HL-60/S4 treated with retinoic acid at 250 ng/mL for 4 days and 3 days (cell line): ENCODE results near the gene HIF3A.
"Not testable (repeated sequence)": the region's sequence is repeated elsewhere in the genome, so short reads cannot be mapped to it uniquely, and the experiment has no call there.

Experiments used
- in situ Hi-C: fragments of 300-500 bp; cut with MboI; formaldehyde crosslinking; loops from 2 replicates; pipeline ENCODE4 v1.7.0; 2022; ENCODE audit warnings: low sequenced_read_pairs

HIF3A gene

DNA sequence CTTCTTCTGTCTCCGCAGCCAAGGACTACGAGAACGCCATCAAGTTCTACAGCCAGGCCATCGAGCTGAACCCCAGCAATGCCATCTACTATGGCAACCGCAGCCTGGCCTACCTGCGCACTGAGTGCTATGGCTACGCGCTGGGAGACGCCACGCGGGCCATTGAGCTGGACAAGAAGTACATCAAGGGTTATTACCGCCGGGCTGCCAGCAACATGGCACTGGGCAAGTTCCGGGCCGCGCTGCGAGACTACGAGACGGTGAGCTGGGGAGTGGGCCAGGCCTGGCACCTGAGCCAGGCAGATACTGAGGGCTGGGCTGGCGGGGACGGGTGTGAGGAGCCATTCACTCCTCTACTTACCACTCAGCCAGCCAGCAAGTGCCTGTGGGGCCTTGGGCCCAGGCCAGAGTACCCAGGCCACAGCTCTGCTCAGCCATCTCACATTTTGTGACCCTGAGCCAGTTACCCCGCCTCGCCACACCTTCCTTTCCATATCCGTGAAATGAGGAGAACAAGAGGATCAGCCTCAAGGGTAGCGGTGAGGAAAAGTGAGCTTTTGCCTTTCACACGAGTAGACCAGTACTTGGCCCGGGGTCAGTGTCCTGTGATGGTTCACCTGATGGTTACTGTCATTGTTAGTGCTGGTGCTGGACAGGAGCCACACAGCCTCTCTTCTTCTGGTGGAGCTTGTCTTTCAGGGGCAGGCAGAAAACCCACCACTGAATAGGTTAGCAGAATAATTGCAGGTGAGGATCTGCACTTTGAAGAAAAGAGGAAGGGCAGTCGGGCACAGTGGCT is 57.1 kb downstream of the HIF3A start:
- in situ Hi-C loops, result no loop called here

DNA sequence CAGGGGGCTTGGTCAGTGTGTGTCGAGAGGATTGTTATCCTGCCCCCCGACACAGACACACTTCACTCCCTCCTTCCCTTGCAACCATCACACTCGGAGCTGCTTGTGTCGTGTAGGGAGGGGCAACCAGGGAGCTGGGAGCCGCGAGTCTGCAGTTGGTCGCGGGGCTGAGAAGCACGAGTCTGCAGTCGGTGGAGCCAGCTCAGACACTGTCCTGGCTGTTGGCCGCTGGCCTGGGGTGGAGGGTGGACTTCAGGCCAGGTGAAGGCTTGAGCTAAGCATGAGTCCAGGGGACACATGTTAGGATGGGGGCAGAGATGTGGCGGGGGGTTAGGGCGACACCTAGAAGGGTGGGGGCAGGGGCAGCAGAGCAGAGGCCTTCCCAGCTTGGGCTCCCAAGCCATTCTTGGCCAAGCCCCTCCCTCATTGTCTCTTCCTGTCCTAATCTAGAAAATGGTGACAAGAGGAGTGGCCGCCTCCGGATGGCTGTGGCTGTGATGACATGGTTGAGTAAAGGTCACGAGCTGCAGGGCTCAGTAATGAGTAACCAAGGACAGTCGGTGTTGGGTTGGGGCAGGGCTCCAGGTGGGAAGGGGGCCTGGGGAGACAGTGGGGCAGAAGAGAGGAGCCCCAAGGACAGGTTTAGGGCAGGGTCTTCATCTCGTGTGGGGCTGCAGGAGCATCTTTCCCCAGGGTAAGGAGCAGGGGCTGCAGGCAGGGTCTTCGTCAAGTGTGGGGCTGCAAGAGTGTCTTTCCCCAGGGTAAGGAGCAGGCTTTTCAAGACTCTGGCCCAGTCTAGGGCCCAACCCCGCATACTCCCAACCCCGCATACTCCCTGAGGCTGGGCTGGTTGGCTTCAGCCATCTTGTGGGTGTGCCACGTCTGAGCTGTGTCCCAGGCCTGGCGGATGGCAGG is 58.6 kb downstream of the HIF3A start:
- in situ Hi-C loops, result no loop called here

GRCh38 chr19:46356149-46357055 is 59.6 kb downstream of the HIF3A start:
- in situ Hi-C loops, result no loop called here

DNA sequence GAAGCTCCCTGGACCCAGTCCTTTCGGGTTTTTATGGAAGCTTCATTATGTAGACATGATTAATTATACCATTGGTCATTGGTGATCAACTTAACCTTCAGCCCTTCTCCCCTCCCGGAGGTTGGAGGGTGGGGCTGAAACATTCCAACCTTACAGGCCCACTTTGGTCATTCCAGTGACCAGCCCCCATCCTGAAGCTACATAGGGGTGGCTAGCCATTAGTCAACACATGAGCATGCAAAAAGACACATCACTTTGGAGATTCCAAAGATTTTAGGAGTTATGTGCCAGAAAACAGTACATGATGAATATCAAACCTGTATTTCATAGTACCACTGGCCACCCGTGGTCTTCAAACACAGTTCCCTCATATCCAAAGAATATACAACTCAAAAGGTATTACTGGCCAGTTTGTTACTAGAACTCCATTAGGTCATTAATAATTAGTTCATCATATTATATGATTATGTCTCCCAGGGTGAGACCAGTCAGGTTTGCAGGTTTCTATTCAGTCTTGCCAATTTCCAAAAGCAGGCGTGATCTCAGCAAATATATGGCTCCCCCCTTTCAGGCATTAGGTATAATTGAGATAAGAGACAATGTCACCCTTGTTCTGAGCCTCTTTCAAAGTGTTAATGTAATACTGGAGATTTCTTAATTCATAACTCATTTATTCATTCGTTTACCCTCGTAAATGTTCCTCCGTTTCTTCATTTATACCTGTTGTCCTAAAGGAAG is 61.2 kb downstream of the HIF3A start:
- in situ Hi-C loops, result no loop called here

- in situ Hi-C loops, result no loop called here
Observed at GRCh38 chr19:46361915-46362314, 65.1 kb downstream of the HIF3A start.

DNA sequence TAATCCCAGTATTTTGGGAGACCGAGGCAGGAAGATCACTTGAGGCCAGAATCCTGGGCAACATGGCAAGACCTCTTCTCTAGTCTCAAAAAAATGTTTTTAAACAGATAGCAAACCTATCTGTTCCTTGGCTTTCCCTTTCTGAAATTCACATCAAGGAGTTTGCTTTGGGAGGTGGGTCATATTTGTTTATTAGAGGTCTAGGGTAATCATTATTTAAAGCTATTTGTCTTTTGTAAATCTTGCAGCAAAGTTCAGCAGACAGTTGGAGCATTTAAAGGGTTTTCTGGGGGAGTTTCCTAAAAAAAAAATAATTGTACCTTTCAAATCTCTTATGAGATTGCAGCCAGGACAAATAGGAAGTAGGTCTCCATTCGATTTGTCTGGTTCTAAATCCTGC is 67.5 kb downstream of the HIF3A start:
- in situ Hi-C loops, result no loop called here

- in situ Hi-C loops, result no loop called here
Observed at GRCh38 chr19:46365561-46365960, 68.7 kb downstream of the HIF3A start.

GRCh38 chr19:46366620-46367292 is 69.9 kb downstream of the HIF3A start:
- in situ Hi-C loops, result no loop called here

DNA sequence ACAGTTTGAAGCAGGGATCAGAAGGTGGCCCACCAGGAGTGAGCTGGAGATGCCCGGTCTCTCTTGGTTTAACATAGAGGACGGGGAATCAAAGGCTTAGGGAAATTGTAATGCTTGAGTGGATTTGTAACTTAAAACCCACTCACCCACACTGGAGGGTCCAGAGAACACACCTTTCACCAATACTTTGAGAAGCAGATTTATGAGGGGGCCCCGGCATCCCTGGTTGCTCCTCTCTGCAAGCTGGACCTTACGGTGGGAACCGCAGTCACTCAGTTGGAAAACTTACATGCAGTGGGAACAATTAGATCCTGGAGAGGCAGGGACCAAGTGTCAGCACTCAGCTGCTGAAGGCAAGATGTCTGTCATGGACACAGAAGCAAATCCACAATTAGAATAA is 70.6 kb downstream of the HIF3A start:
- in situ Hi-C loops, result no loop called here

- in situ Hi-C loops, result no loop called here
Observed at GRCh38 chr19:46368116-46368515, 71.3 kb downstream of the HIF3A start.

DNA sequence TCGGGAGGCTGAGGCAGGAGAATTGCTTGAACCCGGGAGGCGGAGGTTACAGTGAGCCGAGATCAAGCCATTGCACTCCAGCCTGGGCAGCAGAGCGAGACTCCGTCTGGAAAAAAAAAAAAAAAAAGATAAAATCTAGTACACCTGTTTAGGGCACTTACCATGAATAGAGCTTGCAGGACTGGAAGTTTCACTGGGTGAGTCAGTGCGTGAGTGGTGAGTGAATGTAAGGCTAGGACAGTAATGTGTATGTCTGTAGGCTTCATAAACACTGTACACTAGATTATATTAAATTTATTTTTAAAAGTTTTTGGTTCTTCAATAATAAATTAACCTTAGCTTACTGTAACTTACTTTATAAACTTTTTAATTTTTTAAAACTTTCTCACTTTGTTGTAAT is 73.0 kb downstream of the HIF3A start:
- in situ Hi-C loops, result no loop called here

DNA sequence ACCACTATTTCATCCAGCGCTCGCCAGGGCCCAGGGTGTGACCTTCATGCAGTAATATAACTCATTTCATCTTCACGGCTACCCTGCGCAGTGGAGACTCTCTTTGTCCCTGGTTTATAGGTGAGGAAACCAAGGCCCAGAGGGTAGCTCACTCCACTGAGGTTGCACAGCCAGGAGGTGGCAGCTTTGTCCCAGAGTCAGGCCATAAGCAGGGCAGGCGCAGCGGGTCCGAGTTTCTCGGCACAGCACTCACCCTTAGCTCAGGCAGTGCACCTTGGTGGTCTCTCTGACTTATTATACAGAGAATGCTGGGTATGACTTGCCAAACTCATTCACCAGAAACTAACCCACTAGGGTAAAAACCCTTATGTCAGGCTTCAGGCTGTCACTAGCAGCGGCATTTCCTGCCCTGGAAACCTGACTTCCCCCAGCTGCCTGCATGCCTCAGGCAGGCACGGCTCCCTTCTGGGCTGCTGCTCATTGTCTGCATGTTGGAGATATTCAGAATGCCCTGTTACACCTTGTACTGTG is 74.6 kb downstream of the HIF3A start:
- in situ Hi-C loops, result no loop called here

DNA sequence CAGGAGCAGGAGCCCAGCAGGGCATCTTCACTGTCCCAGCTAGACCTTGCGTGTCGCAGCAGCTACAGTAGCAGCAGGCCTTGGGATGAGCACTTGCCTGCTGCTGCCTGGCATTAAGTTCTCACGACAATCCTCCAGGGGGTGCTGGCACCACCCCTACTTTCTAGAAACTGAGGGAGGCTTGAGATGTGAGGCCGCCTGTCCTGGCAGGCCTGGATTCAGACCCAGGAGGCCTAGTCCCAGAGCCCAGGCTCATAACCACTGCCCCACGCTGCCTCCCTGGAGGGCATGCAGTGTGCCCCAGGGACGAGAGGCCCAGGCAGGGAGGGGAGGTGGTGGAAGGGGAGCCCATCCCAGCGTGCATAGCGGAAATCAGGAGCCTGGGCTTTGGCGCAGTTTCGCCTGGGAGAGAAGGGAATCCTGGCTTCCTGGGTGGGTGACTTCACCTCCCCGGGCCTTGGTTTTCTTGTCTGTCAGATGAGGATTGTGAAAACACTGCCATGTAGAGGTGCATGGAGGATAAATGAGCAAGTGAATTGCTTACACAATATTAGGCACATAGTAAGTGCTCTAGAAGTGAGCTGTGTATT is 76.2 kb downstream of the HIF3A start:
- in situ Hi-C loops, result no loop called here

DNA sequence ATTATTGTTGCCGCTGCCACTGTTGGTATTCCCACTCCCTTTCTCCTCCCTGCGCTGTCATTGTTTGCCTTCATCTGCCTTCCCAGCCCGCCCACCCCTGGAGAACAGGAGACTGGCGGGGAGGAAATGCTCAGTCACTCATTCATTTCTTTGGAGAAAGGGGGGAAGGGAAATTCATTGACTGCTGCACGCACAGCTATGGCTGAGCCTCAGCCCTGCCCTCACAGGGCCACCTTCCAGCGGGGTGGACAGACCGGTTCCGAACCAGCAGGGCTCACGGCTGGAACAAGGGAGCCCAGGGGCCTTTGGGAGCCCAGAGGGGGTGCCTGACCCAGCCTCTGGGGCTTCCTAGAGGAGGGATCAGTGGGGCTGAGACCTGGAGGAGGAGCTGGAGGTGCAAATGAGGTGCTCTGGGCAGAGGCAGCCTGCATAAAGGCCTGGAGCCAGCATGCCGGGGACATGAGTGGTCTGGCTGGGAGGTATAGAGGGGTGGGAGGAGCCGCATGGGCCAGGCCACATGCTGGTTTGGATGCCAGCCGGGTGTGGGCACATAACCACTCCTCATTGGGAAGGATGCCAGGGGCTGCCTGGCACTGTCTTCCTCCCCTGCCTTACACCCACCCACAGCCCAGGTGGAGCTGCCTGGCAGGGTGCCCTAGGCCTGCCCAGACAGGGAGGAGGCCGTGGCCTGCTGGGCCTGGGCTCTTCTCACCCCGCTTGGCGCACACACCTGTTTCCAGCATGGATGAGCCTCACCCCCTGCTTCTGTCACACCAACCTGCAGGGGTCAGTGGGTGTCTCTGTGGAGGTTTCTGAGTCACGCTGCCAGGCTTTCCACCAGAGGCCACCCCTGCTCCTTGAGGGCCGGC is 76.9 kb downstream of the HIF3A start:
- in situ Hi-C loops, result no loop called here

DNA sequence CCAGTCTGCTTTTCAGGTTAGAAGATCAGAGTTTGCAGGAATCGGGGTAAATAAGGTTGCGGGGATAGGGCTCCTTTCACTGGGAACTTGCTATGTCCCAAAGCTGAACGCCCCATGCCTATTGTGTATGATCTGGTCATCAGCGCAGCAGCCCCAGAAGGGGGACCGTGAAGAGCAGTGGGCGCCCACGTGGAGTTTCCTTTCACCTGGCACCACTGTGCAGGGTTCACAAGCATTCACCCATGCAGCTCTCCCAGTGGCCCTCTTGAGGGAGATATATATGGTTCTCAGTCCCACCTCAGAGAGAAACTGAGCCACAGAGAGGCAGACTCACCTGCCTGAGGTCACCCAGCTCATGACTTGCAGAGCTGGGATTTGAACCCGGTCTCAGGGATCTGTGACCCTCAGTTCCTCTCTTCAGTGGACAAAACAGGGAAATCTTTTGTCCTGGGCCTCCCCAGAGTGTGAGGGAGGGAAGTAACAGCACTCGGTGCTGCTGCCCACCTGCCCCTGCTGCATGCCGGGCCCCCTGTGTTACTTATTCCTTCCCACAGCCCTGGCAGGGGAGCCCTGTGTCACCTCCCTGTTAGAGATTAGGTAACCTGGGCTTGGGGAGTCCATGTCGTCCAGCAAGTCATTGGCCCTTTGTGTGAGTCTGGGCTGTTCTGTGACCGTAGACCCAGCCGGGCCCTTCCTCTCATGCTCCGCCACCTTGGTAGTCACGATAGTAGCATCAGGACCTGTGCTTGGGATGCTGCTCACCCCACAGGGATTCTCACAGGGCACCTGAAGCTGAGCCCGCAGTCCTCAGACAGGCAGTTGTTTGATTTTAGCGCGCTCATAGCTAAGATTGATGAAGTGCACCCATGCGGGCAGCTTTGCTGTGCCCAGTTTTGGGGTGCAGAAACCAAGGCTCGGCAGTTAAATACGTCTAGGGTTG is 78.0 kb downstream of the HIF3A start:
- in situ Hi-C loops, result no loop called here

DNA sequence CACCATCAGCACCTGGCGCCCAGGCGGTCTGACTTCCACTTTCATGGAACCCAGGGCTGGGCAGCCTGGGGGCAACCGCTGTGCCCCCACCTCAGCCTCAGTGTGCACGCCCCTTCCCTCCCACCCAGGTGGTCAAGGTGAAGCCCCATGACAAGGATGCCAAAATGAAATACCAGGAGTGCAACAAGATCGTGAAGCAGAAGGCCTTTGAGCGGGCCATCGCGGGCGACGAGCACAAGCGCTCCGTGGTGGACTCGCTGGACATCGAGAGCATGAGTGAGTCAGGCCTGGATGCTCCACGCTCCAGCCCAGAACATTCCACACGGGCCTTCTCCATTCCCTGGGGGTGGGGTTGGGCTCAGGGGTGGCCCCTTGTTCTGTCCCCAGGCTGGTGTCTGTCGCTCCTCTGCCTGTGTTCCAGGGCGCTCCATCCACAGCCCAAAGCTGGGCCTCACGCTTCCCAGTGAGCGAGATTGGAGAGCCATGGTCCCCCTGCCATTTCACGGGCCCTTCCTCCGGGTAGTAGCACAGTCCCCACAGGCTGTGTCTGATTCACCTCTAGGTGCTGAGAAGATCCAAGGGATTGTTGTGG is 78.7 kb downstream of the HIF3A start:
- in situ Hi-C loops, result not testable (repeated sequence)
